Activated naive CD4-positive, alpha-beta T cell treated with Interleukin-2 at 50 U/mL for 16 hours (primary cell): ENCODE measurements around the gene STUB1.

Experiments
- DNase-seq: peaks from one replicate; pipeline ENCODE4 v3.0.0-alpha.2; 2020

STUB1 gene

DNA sequence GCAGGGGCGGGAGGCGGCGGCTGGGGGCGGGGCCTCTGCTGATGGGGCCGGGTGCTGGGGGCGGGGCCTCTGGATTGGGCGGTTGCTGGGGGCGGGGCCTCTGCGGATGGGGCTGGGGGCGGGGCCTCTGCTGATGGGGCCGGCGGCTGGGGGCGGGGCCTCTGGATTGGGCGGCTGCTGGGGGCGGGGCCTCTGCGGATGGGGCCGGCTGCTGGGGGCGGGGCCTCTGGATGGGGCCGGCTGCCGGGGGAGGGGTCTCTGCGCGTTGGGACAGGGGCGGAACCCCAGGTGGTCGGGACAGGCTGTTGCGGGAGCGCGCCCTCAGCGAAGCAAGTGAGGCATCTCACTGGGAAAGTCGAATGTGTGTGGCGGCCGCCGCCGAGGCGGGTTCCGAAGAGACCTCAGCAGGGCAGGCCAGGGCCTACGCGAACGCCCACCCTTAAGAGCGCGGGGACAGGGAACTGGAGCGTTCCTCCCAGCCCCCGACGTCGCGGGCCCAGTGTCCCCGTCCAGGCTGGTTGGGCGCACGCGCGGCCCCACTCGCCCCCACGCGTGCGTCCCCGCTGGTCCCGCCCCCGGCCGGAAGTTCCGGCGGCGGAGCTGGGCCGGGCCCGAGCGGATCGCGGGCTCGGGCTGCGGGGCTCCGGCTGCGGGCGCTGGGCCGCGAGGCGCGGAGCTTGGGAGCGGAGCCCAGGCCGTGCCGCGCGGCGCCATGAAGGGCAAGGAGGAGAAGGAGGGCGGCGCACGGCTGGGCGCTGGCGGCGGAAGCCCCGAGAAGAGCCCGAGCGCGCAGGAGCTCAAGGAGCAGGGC is at the start of gene STUB1:
TSS of gene STUB1 (plus strand) at position 597 of the 811 bp plus-strand sequence. CDS start at position 713, 116 bp downstream.
- peak; percentile 88 for DNase-seq

- DNase-seq = no peak
These were observed 49.3 kb upstream of the STUB1 start, which contains the start of gene WFIKKN1 for GRCh38 chr16:630815-631405. TSS of gene WFIKKN1 (plus strand) at chr16:630985. CDS start at chr16:631254, 269 bp downstream.

- no peak for DNase-seq
These were observed 48.3 kb upstream of the STUB1 start for GRCh38 chr16:631808-632358.

- no peak for DNase-seq
These were observed 47.5 kb upstream of the STUB1 start for GRCh38 chr16:632486-633335.

DNA sequence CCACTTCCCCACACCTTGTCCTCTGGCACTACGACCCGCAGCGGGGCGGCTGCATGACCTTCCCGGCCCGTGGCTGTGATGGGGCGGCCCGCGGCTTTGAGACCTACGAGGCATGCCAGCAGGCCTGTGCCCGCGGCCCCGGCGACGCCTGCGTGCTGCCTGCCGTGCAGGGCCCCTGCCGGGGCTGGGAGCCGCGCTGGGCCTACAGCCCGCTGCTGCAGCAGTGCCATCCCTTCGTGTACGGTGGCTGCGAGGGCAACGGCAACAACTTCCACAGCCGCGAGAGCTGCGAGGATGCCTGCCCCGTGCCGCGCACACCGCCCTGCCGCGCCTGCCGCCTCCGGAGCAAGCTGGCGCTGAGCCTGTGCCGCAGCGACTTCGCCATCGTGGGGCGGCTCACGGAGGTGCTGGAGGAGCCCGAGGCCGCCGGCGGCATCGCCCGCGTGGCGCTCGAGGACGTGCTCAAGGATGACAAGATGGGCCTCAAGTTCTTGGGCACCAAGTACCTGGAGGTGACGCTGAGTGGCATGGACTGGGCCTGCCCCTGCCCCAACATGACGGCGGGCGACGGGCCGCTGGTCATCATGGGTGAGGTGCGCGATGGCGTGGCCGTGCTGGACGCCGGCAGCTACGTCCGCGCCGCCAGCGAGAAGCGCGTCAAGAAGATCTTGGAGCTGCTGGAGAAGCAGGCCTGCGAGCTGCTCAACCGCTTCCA is 46.7 kb upstream of the STUB1 start:
- DNase-seq = no peak

DNA sequence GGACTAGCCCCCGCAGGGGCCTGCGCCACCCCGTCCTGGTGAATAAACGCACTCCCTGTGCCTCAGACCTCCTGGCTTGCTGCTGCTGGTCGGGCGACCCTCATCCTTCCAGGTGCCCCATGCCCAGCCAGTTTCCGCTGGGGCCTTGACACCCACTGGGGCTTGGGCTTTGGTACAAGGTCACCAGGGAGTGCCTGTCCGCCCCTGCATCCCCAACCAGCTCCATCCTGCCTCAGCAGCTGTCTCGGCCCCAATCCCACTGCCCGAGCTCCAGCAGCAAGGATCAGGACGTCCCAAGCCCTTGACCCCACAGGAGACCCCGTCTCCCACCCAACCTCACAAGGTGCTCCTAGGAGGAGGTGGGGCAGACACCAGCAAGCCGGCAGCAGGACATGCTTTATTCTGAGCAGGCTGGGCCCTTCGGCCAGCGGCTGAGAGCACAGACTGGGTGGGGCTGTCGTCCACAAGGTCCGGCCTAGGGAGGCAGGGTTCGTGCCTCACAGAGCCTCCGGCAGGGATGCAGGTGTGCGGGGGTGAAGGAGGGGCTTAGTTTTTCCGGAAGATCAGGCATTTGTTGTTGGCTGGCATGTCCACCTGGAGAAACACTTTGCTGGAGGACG is 46.0 kb upstream of the STUB1 start:
- no peak for DNase-seq

GRCh38 chr16:634996-635395 is 45.2 kb upstream of the STUB1 start:
- no peak for DNase-seq

GRCh38 chr16:635573-636205 is 44.5 kb upstream of the STUB1 start:
- DNase-seq = peak; percentile 8

- DNase-seq = peak; percentile 93
These were observed 43.8 kb upstream of the STUB1 start, which contains the start of gene METTL26 for GRCh38 chr16:636206-637080. TSS of gene METTL26 (minus strand) at chr16:636305. CDS start at chr16:636290, 15 bp downstream.

DNA sequence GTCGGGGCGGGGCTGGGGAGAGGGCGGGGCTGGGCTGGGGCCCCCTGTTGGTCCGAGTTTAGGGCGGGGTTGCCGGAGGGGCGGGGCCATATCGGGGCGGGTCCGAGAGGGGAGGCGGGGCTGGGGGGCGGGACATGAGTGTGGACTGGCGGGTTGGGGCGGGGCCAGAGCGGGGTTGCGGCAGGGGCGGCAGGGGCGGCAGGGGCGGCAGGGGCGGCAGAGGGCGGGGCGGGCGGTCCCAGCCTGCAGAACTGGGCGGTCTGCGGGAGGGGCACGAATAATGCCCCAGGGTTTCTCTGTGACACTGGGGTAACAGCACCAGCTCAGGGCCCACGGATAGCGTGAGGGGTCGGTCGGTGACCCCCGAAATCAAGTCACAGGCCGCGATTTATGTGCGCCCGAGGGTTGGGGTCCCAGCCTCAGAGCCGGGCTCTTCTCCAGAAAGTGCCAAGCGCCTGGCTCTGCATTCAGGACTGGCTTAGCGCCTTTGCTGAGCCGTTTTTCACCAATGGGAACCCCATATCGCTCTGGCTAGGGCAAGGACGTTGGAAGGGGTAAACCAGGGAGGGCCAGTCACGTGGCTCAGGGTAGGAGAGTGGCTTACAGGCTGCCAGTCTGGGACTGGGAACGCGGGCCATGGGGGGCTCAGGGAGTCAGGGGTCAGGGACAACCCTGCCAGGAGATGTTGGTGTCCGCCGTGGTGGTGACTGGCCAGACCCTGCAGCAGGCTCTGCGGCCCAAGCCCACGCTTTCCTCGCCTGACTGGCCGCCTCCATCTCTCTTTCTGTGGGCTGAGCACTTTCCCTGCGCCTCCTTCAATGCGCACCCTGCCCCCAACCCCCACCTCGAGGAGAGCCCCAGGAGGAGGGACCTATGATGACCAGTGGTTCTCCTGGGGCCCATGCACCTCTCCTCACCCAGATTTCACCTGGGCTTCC is 42.9 kb upstream of the STUB1 start:
- peak; percentile 81 for DNase-seq

GRCh38 chr16:638034-638543 is 42.1 kb upstream of the STUB1 start:
- DNase-seq = no peak

- DNase-seq = no peak
These were observed 41.4 kb upstream of the STUB1 start for GRCh38 chr16:638836-639235.

GRCh38 chr16:640614-641013 is 39.6 kb upstream of the STUB1 start:
- no peak for DNase-seq

GRCh38 chr16:641326-642188 is 38.7 kb upstream of the STUB1 start, which contains the start of gene MCRIP2:
TSS of gene MCRIP2 (plus strand) at chr16:641828. CDS start at chr16:641992, 164 bp downstream.
- peak; percentile 77 for DNase-seq

- peak; percentile 39 for DNase-seq
These were observed 37.8 kb upstream of the STUB1 start for GRCh38 chr16:642189-643049.

GRCh38 chr16:643050-643368 is 37.2 kb upstream of the STUB1 start:
- no peak for DNase-seq

DNA sequence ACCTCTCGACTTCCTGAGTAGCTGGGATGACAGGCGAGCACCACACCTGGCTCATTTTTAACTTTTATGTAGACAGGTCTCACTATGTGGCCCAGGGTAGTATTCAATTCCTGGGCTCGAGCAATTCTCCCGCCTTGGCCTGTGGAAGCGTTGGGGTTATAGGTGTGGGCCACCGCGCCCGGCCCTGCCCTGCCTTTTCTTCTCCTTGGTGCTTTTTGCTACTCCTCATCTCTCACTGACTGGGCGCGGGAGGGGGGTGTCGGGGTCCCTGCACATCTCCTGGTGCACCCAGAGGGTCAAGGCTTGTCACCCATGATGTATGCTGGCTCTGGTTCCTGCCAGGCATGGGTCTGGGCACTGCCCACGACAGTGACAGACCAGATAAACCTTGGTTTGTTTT is 35.7 kb upstream of the STUB1 start:
- DNase-seq = no peak
